Neutrophil (primary cell): ENCODE data around the gene DAB1.

Experiments used
- H3K27ac ChIP-seq: fragments of 200-600 bp; sonication (generic); 2 replicates; pipeline ENCODE4 v1.5.1; 2016; ENCODE audit warnings: mild to moderate bottlenecking, moderate library complexity
- H3K27me3 ChIP-seq: fragments of 200-600 bp; sonication (generic); 2 replicates; pipeline ENCODE4 v1.6.0; 2016; ENCODE audit warnings: mild to moderate bottlenecking
- H3K36me3 ChIP-seq: fragments of 200-600 bp; sonication (generic); 2 replicates; pipeline ENCODE4 v1.5.1; 2017
- H3K4me1 ChIP-seq, 2 experiments: fragments of 200-600 bp in 1 of 2; sonication (generic) in 1 of 2; 1 replicate in 1 of 2; 2 replicates in 1 of 2; pipeline versions ENCODE4 v1.5.1 to v1.6.1; 2013 to 2016; ENCODE audit warnings: low read depth in 1 of 2, low read length in 1 of 2, mild to moderate bottlenecking in 1 of 2, moderate library complexity in 1 of 2; ENCODE audit not compliant: control insufficient read depth in 1 of 2, insufficient read depth in 1 of 2
- H3K4me3 ChIP-seq, 2 experiments: fragments of 200-600 bp in 1 of 2; sonication (generic) in 1 of 2; 1 replicate in 1 of 2; 2 replicates in 1 of 2; pipeline ENCODE4 v1.5.1; 2013 to 2016; ENCODE audit warnings: low read depth in 1 of 2, low read length in 1 of 2, mild to moderate bottlenecking in 1 of 2, moderate library complexity in 1 of 2
- H3K9me3 ChIP-seq: fragments of 200-600 bp; sonication (generic); 2 replicates; pipeline ENCODE4 v1.5.1; 2016
- TF ChIP-seq, protein P1 (sequence below): fragments of 200-600 bp; sonication (generic); IDR thresholded peaks from 2 replicates; pipeline ENCODE4 v1.5.1; 2016; ENCODE audit warnings: antibody characterized with exemption

DAB1 gene

DNA sequence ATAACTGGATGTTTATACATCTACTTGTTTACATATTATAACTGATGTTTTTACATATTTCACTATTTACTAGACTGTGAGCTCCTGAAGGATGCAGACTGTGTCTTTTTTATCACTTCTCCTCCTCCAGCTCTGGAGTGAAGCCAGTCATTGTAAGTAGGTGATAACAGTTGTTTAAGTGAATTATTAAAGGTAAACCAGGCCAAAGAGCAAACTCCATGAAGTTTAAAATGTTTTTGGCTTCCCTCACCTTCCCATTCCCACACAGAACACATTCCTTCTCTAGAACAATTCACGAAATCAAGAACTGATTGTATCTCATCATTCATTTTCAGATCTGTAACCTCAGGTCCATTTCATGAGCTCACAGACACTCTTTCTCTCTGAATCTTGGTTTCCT, 98.3 kb downstream of the DAB1 start:
- no peaks in the 10 kb centered on the region for H3K9me3 ChIP-seq
- TF ChIP-seq, protein P1, sequence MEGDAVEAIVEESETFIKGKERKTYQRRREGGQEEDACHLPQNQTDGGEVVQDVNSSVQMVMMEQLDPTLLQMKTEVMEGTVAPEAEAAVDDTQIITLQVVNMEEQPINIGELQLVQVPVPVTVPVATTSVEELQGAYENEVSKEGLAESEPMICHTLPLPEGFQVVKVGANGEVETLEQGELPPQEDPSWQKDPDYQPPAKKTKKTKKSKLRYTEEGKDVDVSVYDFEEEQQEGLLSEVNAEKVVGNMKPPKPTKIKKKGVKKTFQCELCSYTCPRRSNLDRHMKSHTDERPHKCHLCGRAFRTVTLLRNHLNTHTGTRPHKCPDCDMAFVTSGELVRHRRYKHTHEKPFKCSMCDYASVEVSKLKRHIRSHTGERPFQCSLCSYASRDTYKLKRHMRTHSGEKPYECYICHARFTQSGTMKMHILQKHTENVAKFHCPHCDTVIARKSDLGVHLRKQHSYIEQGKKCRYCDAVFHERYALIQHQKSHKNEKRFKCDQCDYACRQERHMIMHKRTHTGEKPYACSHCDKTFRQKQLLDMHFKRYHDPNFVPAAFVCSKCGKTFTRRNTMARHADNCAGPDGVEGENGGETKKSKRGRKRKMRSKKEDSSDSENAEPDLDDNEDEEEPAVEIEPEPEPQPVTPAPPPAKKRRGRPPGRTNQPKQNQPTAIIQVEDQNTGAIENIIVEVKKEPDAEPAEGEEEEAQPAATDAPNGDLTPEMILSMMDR, result no peak
- H3K27me3 ChIP-seq, result no peaks in the 10 kb centered on the region
- no peak overlapping the region for H3K27ac ChIP-seq
- no peak overlapping the region for H3K4me3 ChIP-seq
- no peaks in the 10 kb centered on the region for H3K36me3 ChIP-seq
- no peaks in the 10 kb centered on the region for H3K4me1 ChIP-seq

DNA sequence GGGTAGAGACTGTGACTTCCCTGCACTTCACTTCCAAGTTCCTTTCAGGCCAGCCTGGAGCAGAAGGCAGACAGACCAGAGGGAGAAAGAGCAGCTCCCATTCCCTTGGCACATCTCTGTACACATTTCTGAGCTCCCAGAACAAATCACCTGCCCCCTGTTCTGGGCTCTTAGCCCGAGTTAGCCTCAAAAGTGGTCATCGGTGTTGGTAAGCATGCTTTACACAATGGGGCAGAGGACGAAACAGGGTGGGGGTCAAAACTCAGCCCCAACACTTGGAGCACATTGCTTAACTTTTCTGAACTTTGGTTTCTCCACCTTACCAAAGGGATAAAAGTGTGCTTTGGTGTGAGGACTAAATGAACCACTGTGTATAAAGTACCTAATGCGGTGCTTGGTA, 98.7 kb downstream of the DAB1 start:
- no peaks in the 10 kb centered on the region for H3K27me3 ChIP-seq
- no peaks in the 10 kb centered on the region for H3K4me1 ChIP-seq
- H3K4me3 ChIP-seq, result no peak overlapping the region
- TF ChIP-seq, protein P1, result no peak
- no peaks in the 10 kb centered on the region for H3K9me3 ChIP-seq
- no peak overlapping the region for H3K27ac ChIP-seq
- H3K36me3 ChIP-seq, result no peaks in the 10 kb centered on the region

DNA sequence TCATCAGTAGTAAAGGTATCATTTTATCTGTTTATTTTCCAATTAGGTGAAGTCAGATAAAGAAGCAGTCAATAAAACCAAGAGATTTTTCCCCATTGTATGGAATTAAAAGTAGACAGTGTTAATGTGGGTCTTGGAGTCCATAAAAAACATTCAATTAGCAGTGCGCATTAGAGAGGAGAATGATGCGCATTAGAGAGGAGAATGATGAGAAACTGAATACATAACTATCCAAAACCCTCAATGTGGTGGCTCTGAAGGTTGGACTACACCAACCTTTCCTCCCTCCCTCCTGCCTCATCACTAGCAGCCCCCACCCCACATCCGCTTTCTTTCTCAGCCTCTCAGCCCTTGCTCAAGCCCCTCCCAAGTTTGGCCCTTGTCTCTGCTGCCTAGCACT, 99.5 kb downstream of the DAB1 start:
- H3K27me3 ChIP-seq, result no peaks in the 10 kb centered on the region
- H3K36me3 ChIP-seq, result no peaks in the 10 kb centered on the region
- H3K27ac ChIP-seq, result no peak overlapping the region
- no peak overlapping the region for H3K4me3 ChIP-seq
- H3K4me1 ChIP-seq, result no peaks in the 10 kb centered on the region
- H3K9me3 ChIP-seq, result no peaks in the 10 kb centered on the region
- TF ChIP-seq, protein P1, result no peak

DNA sequence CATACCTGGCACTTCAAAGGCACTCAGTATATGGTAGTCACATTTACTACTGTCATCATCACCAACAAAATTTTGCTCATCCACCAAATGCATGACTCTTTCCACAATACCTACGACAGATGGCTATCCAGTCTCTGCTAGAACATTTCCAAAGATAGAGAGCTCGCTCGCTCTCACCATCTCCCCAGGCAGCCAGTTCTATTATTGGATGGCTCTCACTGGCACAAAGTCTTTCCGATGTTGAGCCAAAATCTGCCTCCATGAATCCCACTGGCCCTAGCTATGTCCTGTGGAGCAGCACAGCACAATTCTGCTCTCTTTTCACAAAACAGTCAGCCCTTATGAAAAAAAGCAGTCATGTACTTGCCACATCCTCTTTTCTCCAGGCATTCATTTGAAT, 102.1 kb downstream of the DAB1 start:
- Histone ChIP-seq H3K4me3 (no peak overlapping the region), H3K36me3 (no peaks in the 10 kb centered on the region), H3K27ac (no peak overlapping the region), H3K4me1 (no peaks in the 10 kb centered on the region), H3K9me3 (no peaks in the 10 kb centered on the region), H3K27me3 (no peaks in the 10 kb centered on the region)
- TF ChIP-seq, protein P1, result no peak

DNA sequence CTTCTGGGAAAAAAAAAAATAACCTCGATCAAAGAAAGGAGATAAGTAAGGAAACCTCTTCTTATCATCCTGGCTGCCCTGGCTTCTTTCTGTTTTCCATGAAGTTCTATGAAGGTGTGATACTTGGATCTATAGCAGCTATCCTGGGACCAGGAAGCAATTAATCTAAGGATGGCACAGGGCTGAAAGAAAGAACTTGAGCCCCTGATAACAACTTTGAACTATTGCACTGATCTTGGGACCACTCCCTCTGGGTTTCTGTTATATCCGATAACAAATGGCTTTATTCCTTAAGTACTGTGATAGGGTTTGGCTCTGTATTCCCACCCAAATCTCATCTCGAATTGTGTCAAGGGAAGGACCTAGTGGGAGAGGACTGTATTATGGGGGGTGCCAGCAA, 104.1 kb downstream of the DAB1 start:
- TF ChIP-seq, protein P1, result no peak

DNA sequence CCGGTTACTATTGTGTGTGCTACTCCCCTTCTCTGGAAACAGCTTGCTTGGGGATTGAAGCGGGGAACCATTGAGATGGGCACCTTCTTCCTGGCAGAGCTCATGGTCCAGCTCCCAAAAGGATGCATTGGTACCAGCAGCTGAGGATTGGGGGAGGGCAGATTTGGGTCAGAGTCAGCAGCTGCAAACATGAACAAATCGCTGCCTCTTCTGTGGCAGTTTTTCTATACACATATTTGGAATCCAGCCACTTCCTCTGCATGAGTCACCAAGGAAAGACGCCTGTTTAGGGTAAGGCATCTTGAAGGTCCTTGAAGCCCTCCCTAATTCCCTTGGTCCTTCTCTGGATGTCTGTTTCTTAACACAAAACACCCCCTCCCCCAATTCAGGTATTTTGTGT, 104.7 kb downstream of the DAB1 start:
- H3K36me3 ChIP-seq, result no peaks in the 10 kb centered on the region
- TF ChIP-seq, protein P1, result no peak
- H3K4me1 ChIP-seq, result no peaks in the 10 kb centered on the region
- H3K27me3 ChIP-seq, result no peaks in the 10 kb centered on the region
- H3K27ac ChIP-seq, result no peak overlapping the region
- no peaks in the 10 kb centered on the region for H3K9me3 ChIP-seq
- H3K4me3 ChIP-seq, result no peak overlapping the region

More for the DNA sequence above, 104.1 kb downstream of the DAB1 start:
- H3K36me3 ChIP-seq, result no peaks in the 10 kb centered on the region
- H3K4me1 ChIP-seq, result no peaks in the 10 kb centered on the region
- H3K27me3 ChIP-seq, result no peaks in the 10 kb centered on the region
- no peak overlapping the region for H3K27ac ChIP-seq
- no peaks in the 10 kb centered on the region for H3K9me3 ChIP-seq
- no peak overlapping the region for H3K4me3 ChIP-seq
